K562 (cell line): Measurements from ENCODE around the gene CAPN13. TPM values are rescaled to one million over a fixed set of nuclear protein-coding genes. Genes with fewer than 3 reads are reported as not detected.

Experiments used
- ATAC-seq: fragments of 200-7000 bp; cut with Tn5 transposase; 3 replicates; pipeline ENCODE4 v1.9.1; 2020; ENCODE audit warnings: moderate library complexity
- BruUV-seq: library from RNA; stranded (reverse); fragments of 400-500 nt; replicated peaks from 2 replicates; lab custom pipeline; 2021; lab: Mats Ljungman, UMichigan
- CTCF ChIA-PET: fragments of 300-600 bp; formaldehyde crosslinking; extraction: SDS; loops from one replicate; lab custom pipeline; 2021; ENCODE audit warnings: low intra/inter-chr PET ratio; lab: Yijun Ruan, JAX
- POLR2A ChIA-PET: fragments of 300-600, 350-650 bp; sonication (Branson Sonifier 250); formaldehyde crosslinking; extraction: SDS; loops from one replicate; lab custom pipeline; 2021; ENCODE audit warnings: antibody characterized with exemption, inconsistent platforms; lab: Yijun Ruan, JAX
- DNase-seq, 4 experiments: peaks; one replicate each; pipeline versions ENCODE4 v3.0.0 to v3.0.0-alpha.2; 2011 to 2018; ENCODE audit warnings: low spot score in 3 of 4, mixed read lengths in 3 of 4; ENCODE audit errors: extremely low read depth in 1 of 4
- FAIRE-seq: peaks from 2 replicates; lab custom pipeline; 2011; peaks lifted over from hg19 to GRCh38; lab: Jason Lieb, UNC
- H2AFZ ChIP-seq: 2 replicates; pipeline ENCODE4 v1.6.0; 2011; ENCODE audit warnings: low read depth, low read length, control low read depth, inconsistent platforms
- H3K27ac ChIP-seq: fragments of 200-600 bp; 3 replicates; pipeline ENCODE4 v1.8.0; 2011; ENCODE audit warnings: low read depth, mild to moderate bottlenecking, control low read depth, inconsistent platforms, low read length, moderate library complexity, mixed read lengths; ENCODE audit errors: extremely low read depth
- H3K27me3 ChIP-seq, 2 experiments: fragments of 300-600 bp in 1 of 2; 2 replicates in 1 of 2; 3 replicates in 1 of 2; pipeline versions ENCODE4 v1.6.0 to v1.8.0; 2011; ENCODE audit warnings: inconsistent platforms in 2 of 2, low read length in 2 of 2, mild to moderate bottlenecking in 1 of 2, mixed read lengths in 1 of 2, moderate library complexity in 1 of 2; ENCODE audit not compliant: control insufficient read depth in 2 of 2, insufficient read depth in 2 of 2
- H3K36me3 ChIP-seq: fragments of 300-600 bp; 3 replicates; pipeline ENCODE4 v1.8.0; 2011; ENCODE audit warnings: mild to moderate bottlenecking, low read length, inconsistent platforms; ENCODE audit not compliant: control insufficient read depth, insufficient read depth
- H3K4me1 ChIP-seq, 2 experiments: fragments of 200-600 bp in 1 of 2; replicated peaks in 1 of 2; 2 replicates in 1 of 2; 3 replicates in 1 of 2; pipeline versions ENCODE4 v1.5.1 to v1.8.0; 2011; ENCODE audit warnings: inconsistent platforms in 2 of 2, low read length in 2 of 2, mild to moderate bottlenecking in 1 of 2, mixed read lengths in 1 of 2, moderate library complexity in 1 of 2; ENCODE audit not compliant: control insufficient read depth in 2 of 2, insufficient read depth in 2 of 2
- H3K4me2 ChIP-seq: 2 replicates; pipeline ENCODE4 v1.6.1; 2011; ENCODE audit warnings: low read length, control low read depth, inconsistent platforms, mixed read lengths; ENCODE audit not compliant: insufficient read depth
- H3K4me3 ChIP-seq: fragments of 200-600 bp; sonication (generic), shearing (Covaris generic); 2 replicates; pipeline ENCODE4 v1.5.1; 2016; ENCODE audit warnings: control low read depth, inconsistent platforms
- H3K79me2 ChIP-seq: fragments of 200-600 bp; 3 replicates; pipeline ENCODE4 v1.8.0; 2011; ENCODE audit warnings: low read length, inconsistent platforms; ENCODE audit not compliant: control insufficient read depth, insufficient read depth
- H3K9ac ChIP-seq, 2 experiments: 2 replicates each; pipeline versions ENCODE4 v1.6.0 to v1.6.1; 2011; ENCODE audit warnings: low read depth in 2 of 2, low read length in 2 of 2, control low read depth in 1 of 2, inconsistent platforms in 1 of 2, mild to moderate bottlenecking in 1 of 2, mixed read lengths in 1 of 2; ENCODE audit not compliant: insufficient read depth in 1 of 2
- H3K9me1 ChIP-seq: one replicate; pipeline ENCODE4 v1.6.0; 2011; ENCODE audit warnings: inconsistent platforms, mild to moderate bottlenecking, low read length, moderate library complexity; ENCODE audit not compliant: control insufficient read depth, insufficient read depth
- H3K9me3 ChIP-seq: replicated peaks from 2 replicates; pipeline ENCODE4 v1.5.1; 2011; ENCODE audit warnings: low read depth, low read length, inconsistent platforms; ENCODE audit not compliant: control insufficient read depth, insufficient read depth
- H4K20me1 ChIP-seq: replicated peaks from 2 replicates; pipeline ENCODE4 v1.6.1; 2011; ENCODE audit warnings: low read length, inconsistent platforms, mixed read lengths; ENCODE audit not compliant: control insufficient read depth, insufficient read depth
- BMI1 ChIP-seq: fragments of 150-350 bp; IDR thresholded peaks from 2 replicates; pipeline ENCODE4 v1.6.1; 2014; ENCODE audit warnings: low read length
- KLF6 ChIP-seq: fragments of 250-450 bp; sonication (Bioruptor Pico); IDR thresholded peaks from 2 replicates; pipeline ENCODE4 v1.4.0; 2020; ENCODE audit warnings: mild to moderate bottlenecking, moderate library complexity, borderline replicate concordance
- TRIM28 ChIP-seq: fragments of 450-650 bp; IDR thresholded peaks from 2 replicates; pipeline ENCODE4 v1.6.1; 2017
- WGBS: fragments of 100-300 bp; shearing (Covaris generic); methylation state at CpG from one replicate; pipeline ENCODE4 v1.1.6; 2016; ENCODE audit warnings: low coverage, mixed read lengths; ENCODE audit not compliant: insufficient coverage; ENCODE audit errors: missing lambda C conversion rate; 5-methylcytosine and 5-hydroxymethylcytosine counted together
- in situ Hi-C: fragments of 300-500 bp; cut with MboI; formaldehyde crosslinking; loops from 4 replicates; pipeline ENCODE4 v1.15.0; 2018; ENCODE audit warnings: inconsistent platforms, mixed read lengths
- intact Hi-C: fragments of 100-400 bp; cut with micrococcal nuclease; formaldehyde crosslinking; loops from 2 replicates; pipeline ENCODE4 v1.14.2; 2022
- polyA plus RNA-seq, 8 experiments: library from polyadenylated mRNA; depleted of rRNA in 4 of 8; stranded (reverse) in 5 of 8; unstranded in 3 of 8; fragments of >200 nt; fragmentation: Nextera tagmentation in 2 of 8; fragmentation: Illumina TruSeq in 1 of 8; extraction: Ambion mirVana in 2 of 8; extraction: Trizol in 1 of 8; gene quantifications; 2 replicates each; pipeline versions ENCODE4 v1.2.1 to v1.2.3, GENCODE V29; 2011 to 2014; ENCODE audit warnings: inconsistent platforms in 1 of 8, missing spikeins in 1 of 8
- total RNA-seq, 7 experiments: library from RNA; depleted of rRNA in 6 of 7; stranded (reverse); fragments of >200 nt in 6 of 7; fragmentation: Illumina TruSeq in 2 of 7; extraction: Trizol in 2 of 7; gene quantifications; 2 replicates each; pipeline versions ENCODE4 v1.2.1 to v1.2.3, GENCODE V29; 2011 to 2021; ENCODE audit warnings: low replicate concordance in 1 of 7
- TF ChIP-seq, protein P1 (sequence below): fragments of 250-450 bp; sonication (Bioruptor Pico); IDR thresholded peaks from 2 replicates; pipeline ENCODE4 v1.4.0; 2020

Gene CAPN13
- total and polyA plus RNA-seq, 9 of the 15 experiments (the other 6 are each of a cell fraction or from before 2014, with no cell fraction given): not detected

DNA sequence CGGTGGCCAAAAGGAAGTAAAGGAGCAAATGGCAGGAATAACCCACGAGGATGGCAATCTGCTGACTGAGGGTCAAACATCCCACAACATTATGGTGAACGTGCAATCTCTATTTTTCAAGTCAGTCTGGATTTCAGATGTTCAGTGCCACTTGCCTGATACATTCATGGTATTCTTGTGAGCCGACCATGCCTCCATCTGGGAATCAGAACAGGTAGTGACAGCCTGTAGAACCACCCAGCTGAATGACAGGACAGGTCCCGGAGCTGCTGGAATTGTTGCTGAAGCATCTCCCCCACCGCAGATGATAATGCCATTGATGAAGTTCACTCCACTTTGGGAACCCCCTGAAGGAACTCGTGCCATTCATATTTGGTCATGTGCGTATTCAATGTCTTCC, 123.2 kb downstream of the CAPN13 start:
- no peak overlapping the region for H3K4me2 ChIP-seq
- H3K9me3 ChIP-seq: no peaks in the 10 kb centered on the region
- WGBS: 1% methylated on average over 8 of the region's 8 CpGs
- ATAC-seq (no peak), FAIRE-seq (no peak), DNase-seq (no peak)
- ChIA-PET POLR2A (interaction anchor here (0.6 kb wide), 1 partner anchor 328 kb away, joined by 3 read pairs; no protein-coding TSS in a partner anchor), CTCF (no interaction called here)
- no peak overlapping the region for H3K27ac ChIP-seq
- H3K4me3 ChIP-seq: no peak overlapping the region
- BruUV-seq: no TSS peak
- no peak overlapping the region for H2AFZ ChIP-seq
- TF ChIP-seq, protein P1, sequence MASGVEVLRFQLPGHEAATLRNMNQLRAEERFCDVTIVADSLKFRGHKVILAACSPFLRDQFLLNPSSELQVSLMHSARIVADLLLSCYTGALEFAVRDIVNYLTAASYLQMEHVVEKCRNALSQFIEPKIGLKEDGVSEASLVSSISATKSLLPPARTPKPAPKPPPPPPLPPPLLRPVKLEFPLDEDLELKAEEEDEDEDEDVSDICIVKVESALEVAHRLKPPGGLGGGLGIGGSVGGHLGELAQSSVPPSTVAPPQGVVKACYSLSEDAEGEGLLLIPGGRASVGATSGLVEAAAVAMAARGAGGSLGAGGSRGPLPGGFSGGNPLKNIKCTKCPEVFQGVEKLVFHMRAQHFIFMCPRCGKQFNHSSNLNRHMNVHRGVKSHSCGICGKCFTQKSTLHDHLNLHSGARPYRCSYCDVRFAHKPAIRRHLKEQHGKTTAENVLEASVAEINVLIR (CRISPR knock-in tag): no peak
- TF ChIP-seq BMI1 (no peak), KLF6 (CRISPR knock-in tag) (no peak), TRIM28 (no peak)
- H4K20me1 ChIP-seq: no peaks in the 10 kb centered on the region
- H3K79me2 ChIP-seq: no peaks in the 10 kb centered on the region
- intact Hi-C loops: no loop called here
- no peaks in the 10 kb centered on the region for H3K4me1 ChIP-seq
- no peaks in the 10 kb centered on the region for H3K9me1 ChIP-seq
- peaks cover 16 to 70% of the 10 kb centered on the region in 2 experiments; a peak in 4 of 5 replicates for H3K27me3 ChIP-seq
- no peaks in the 10 kb centered on the region for H3K36me3 ChIP-seq
- in situ Hi-C loops: no loop called here
- no peak overlapping the region for H3K9ac ChIP-seq
